GM04503 (cell line): Measurements from ENCODE around the gene ZMIZ1.

Source experiments
- DNase-seq: peaks from one replicate; pipeline ENCODE4 v3.0.0-alpha.2; 2012; ENCODE audit warnings: low read depth

Gene ZMIZ1

GRCh38 chr10:79116801-79117723, 48.3 kb downstream of the ZMIZ1 start:
- no peak for DNase-seq

GRCh38 chr10:79118286-79119202, 49.8 kb downstream of the ZMIZ1 start:
- DNase-seq: no peak

DNA sequence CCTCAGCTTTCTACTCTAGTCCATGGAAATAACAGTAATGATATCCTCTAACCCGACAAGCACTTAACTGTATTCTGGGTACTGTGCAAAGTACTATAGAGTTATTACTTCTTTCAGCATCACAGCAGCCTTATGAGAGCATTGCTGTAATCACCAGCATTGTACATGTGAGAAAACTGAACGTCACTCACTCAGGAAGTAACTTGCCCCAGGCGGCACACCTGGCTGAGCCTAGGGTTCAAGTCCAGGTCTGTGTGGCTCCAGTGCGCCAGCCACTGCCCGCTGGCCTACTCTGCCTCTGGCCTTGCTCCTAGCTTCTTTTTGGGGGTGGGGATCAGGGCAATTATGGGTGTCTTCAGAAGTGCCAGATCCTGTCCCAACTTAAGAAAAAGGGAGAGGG, 50.5 kb downstream of the ZMIZ1 start:
- DNase-seq: no peak

DNA sequence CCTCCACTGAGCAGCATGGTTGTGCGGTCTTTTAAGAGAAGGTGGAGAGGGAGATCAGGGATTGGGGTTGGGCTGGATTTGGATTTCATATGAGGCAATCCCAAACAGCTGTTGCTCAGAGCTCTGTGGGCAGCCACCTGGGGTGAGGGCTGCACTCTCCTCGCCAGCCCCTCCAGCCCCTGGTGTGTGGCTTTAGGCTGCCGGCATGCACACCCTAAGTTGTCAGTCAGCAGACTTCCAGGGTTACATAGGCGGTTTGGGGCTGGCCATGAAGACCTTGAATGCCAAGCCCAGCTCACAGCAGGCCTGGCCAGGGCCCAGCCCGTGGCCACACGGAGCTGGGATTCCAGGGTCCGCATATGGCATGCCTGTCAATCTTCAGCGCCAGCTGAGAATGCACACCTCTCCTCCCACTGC, 54.8 kb downstream of the ZMIZ1 start:
- DNase-seq: no peak

DNA sequence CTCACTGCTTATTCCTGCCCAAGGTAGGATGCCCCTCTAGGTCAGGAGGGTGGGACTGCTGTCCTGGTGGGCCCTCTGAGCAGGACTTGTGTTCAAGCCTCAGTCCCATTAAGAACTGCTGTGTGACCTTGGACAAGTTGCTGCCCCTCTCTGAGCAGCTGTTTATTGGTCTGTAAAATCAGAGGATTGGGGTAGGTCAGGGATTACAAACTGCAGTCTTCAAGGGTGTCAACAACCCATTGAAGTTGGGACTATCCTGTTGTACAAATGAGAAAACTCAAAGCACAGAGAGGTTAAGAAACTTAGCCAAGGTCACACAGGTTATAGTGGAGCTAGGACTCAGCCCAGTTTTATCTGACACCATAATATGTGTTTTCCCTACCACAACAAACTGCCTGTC, 55.3 kb downstream of the ZMIZ1 start:
- no peak for DNase-seq

DNA sequence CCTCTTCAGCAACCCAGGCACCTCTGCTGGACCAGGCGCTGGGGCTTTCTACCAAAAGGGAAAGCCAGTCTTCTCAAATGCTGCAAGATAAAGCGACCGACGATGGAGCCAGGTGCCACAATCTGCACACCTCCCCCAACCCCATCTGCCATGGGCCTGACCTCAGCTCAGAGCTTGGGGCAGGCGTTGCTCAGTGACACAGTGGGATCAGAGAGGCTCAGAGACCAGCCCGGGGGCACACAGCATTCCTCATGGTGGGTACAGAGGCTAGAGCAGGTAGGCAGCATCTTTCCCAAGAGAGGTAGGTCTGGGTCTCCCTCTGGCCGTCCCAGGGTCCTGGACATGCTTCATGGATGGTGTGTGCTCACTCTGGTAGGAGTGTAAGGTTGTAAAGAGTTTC, 56.3 kb downstream of the ZMIZ1 start:
- DNase-seq: no peak

DNA sequence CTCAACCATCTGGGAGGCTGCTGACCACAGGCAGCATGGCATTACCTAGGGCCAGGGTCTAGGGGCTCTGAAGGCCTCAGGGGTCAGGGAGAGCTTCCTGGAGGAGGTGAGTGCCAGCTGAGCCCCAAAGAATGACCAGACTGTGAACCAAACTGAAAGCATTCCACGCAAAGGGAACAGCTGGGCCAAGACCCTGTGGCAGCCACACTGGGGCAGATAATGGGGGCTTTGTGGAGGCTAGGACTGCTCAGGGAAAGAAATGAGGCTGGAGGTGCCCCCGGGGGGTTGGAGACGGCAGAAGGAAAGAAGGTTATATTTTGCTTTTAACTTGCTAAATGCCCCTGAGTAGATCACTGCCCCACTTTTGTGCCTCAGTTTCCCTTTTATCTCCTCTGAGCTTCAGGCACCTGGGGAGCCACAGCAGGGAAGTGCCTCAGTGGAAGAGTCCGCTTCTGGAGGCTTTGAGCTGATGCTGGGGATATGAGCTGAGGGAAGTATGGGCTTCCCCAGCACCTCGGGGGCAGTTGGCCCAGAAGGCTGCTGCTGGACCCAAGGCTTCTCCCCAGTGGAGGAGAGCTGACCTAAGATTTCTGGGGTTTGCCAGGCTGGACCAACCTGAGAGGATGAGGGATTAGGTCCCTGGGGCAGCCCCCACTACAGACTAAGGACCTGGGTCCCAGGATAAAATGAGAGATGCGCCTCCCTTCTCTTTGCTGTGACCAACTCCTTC, 57.8 kb downstream of the ZMIZ1 start:
- no peak for DNase-seq

- no peak for DNase-seq
These were observed 58.6 kb downstream of the ZMIZ1 start for GRCh38 chr10:79127151-79127961.

GRCh38 chr10:79128241-79128922, 59.6 kb downstream of the ZMIZ1 start:
- no peak for DNase-seq

DNA sequence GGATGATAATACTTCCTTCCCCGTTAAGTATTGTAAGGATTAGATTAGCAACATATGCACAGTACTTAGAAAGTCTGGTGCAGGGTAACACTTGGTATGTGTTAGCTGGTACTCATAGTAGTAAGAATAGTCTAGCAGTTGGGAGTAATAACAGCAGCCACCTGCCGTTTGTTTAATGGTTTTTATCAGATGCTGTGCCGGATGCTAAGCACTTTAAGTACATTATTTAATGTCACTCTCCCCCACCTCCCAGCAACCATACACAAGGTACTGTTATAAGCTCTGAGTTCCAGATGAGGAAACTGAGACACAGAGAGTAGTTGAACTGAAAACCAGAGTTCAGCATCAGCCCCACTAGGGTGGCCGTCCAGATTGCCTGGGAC, 60.1 kb downstream of the ZMIZ1 start:
- no peak for DNase-seq

DNA sequence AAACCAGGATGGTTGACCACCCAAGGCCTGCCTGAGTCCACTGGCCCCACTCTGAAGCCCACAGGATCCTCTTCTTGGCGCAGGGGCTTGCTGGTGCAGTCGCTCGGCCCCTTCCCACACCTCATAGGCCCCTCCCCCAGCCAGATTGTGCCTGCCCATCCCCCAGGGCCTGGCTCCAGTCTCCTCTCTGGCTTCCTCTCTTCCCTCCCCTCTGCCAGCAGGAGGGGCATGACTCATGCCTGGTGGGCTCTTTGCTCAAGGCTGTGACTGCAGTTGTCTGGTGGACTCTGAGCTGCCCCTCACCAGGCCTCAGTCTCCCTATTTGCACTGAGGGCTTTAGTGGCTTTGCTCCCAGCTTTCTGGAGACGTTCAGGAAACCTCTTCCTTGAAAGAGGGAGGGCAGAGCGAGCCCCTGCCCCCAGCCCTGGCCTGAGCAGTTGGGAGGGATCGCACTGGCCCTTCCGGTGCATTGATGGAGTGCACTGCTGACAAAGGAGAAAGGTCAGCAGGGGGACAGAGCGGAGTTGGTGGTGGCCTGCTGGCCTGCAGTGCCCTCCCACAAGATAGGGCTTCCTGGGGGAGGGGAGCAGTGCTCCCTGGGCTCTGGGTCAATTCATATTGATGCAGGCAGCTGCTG, 60.7 kb downstream of the ZMIZ1 start:
- no peak for DNase-seq

- no peak for DNase-seq
These were observed 61.5 kb downstream of the ZMIZ1 start for GRCh38 chr10:79130255-79130654.

- no peak for DNase-seq
These were observed 62.1 kb downstream of the ZMIZ1 start for GRCh38 chr10:79130846-79131245.

DNA sequence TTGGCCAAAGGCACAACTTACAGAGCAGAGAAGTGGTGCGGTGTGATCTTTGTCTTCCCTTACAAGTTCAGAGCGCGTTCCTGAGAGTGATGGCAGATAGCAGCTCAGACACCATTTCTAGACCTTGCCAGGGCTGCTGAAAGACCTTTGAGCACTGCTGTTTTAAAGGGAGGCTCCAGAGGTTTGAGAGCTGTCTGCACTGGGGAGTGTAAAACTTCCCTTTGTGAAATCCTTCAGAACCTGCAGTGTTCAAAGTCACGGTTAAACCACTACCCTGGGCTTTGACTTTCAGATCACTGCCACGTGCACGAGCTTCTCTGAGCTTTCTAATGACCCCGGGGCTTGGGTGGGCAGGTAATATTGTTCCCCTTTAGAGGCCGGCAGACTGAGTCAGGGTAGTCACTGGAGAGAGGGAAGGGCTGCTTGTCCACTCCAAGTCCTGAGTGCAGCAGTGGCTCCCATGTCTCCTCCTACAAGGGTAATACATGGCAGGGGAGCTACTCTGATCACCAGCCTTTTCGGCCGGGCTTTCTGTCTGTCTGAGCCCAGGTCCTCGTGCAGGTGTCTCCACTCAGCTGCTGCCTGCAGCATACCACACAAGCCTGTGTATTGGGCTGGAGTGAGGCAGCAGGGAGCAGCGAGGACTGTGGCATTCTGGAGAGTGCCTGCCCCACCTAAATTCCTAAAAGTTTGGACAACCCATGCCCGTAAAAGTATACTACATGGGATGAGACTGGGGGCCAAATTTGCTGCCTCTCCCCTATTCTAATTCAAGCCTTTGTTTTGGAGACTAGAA, 63.3 kb downstream of the ZMIZ1 start:
- DNase-seq: no peak

- no peak for DNase-seq
These were observed 64.1 kb downstream of the ZMIZ1 start for GRCh38 chr10:79132681-79133381.

GRCh38 chr10:79133416-79133815, 64.7 kb downstream of the ZMIZ1 start:
- DNase-seq: no peak

- no peak for DNase-seq
These were observed 67.0 kb downstream of the ZMIZ1 start for GRCh38 chr10:79135790-79136189.

DNA sequence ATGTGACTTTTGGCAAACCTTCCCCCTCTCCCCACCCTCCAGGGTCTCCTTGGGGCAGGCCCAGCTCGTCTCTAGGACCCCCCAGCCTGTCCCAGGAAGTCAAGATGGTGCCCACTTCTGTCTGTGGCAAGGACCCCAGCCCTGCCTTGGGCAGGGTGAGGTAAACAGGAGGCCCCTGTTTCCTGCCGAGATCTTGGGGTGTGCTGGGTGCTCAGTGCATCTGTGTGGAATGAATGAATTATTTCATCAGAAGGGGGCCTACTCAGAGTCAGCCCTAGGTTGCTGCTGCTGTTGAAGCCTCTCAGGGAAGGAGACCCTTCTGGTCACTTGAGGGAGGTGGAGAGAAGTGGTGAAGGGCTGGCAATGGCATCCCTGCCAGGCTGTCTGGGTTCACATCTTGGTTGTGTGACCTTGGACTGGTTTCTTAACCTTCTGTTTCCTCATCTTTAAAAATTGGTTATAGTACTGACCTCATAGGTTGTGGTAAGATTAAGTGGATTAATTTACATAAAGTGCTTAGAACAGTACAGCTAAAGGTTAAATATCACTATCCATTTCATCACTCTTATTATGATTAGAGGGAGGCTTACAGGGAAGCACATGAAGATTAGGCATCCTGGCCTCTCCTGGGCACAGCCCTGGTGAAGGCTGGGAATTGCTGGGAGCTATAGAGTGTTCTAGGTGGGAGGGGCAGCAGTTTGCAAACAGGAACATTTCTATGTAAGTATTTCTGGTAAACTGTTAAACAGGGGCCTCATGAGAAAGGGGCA, 67.7 kb downstream of the ZMIZ1 start:
- no peak for DNase-seq
